Tibial nerve (tissue), 4 donors: Measurements from ENCODE around the gene DNAJB2. TPM values are rescaled to one million over a fixed set of nuclear protein-coding genes. Genes with fewer than 3 reads are reported as not detected.
A peak's percentile ranks its signal among the peaks of the same experiment; 100 is the strongest.

Experiments
- DNase-seq, 2 donors: peaks; one replicate each; pipeline ENCODE4 v3.0.0-alpha.2; 2019; ENCODE audit warnings: low spot score in 2 of 2
- H3K27ac ChIP-seq, 4 donors: fragments of 200-600 bp; sonication (generic) in 3 of 4; one replicate each; pipeline ENCODE4 v1.5.1; 2017 to 2019; ENCODE audit warnings: mild to moderate bottlenecking in 1 of 4
- H3K27me3 ChIP-seq, 2 donors: fragments of 200-600 bp; sonication (generic) in 1 of 2; one replicate each; pipeline versions ENCODE4 v1.5.1 to v1.6.0; 2017 to 2019
- H3K36me3 ChIP-seq, 3 donors: fragments of 200-600 bp; sonication (generic); one replicate each; pipeline ENCODE4 v1.5.1; 2018 to 2019
- H3K4me1 ChIP-seq, 4 donors: fragments of 200-600 bp; sonication (generic) in 3 of 4; one replicate each; pipeline ENCODE4 v1.5.1; 2017 to 2019
- H3K4me3 ChIP-seq, 4 donors: fragments of 200-600 bp; sonication (generic) in 3 of 4; one replicate each; pipeline ENCODE4 v1.5.1; 2017 to 2019; ENCODE audit warnings: mild to moderate bottlenecking in 1 of 4, moderate library complexity in 1 of 4
- H3K9me3 ChIP-seq, 4 donors: fragments of 200-600 bp; sonication (generic) in 3 of 4; one replicate each; pipeline ENCODE4 v1.5.1; 2017 to 2019
- CTCF ChIP-seq, 5 experiments: fragments of 200-600 bp in 3 of 5; fragments of 450-650 bp in 2 of 5; sonication (generic) in 3 of 5; IDR thresholded peaks; one replicate each; pipeline ENCODE4 v1.5.1; 2016 to 2019; ENCODE audit warnings: antibody characterized with exemption in 5 of 5, mild to moderate bottlenecking in 3 of 5, moderate library complexity in 2 of 5
- EP300 ChIP-seq, 2 donors: sonication (generic); formaldehyde crosslinking; IDR thresholded peaks; one replicate each; pipeline ENCODE4 v1.6.1; 2017; ENCODE audit warnings: antibody characterized with exemption in 2 of 2, mild to moderate bottlenecking in 1 of 2
- POLR2A ChIP-seq, 2 donors: fragments of 450-650 bp; IDR thresholded peaks; one replicate each; pipeline ENCODE4 v1.6.1; 2017; ENCODE audit warnings: antibody characterized with exemption in 2 of 2, mild to moderate bottlenecking in 2 of 2, moderate library complexity in 2 of 2
- WGBS, 2 donors: methylation state at CpG; one replicate each; pipeline ENCODE4 v1.1.5; 2018; 5-methylcytosine and 5-hydroxymethylcytosine counted together
- total RNA-seq, 4 donors: library from RNA; depleted of rRNA; stranded (reverse); fragments of >200 nt; gene quantifications; one replicate each; pipeline ENCODE4 v1.1.0, GENCODE V29; 2016

Gene DNAJB2
- total RNA-seq, result 100 to 1,000 TPM in 3 of 4 donors, 10 to 100 TPM in 1; 95.7 to 106 (median 102) TPM

GRCh38 chr2:219279151-219279915 lies at the start of gene DNAJB2:
Gene DNAJB2, plus strand, starts transcription at chr2:219279366. Its CDS starts 468 bp downstream, at chr2:219279834.
- WGBS, 2 donors, result 0% methylated on average over 8 to 40 of the region's 65 CpGs
- TF ChIP-seq CTCF (IDR thresholded peaks at IDR 0.05), result peak in 2 of 5 experiments; percentile 30 to 49
- TF ChIP-seq POLR2A (IDR thresholded peaks at IDR 0.05), result peak; percentile 90 to 95
- TF ChIP-seq EP300 (IDR thresholded peaks at IDR 0.05), result peak; percentile 98 to 99
- Histone ChIP-seq H3K4me3 (peak within 1 kb of the TSS; percentile 65 to 95 (median 84)), H3K27ac (peak within 1 kb of the TSS; percentile 94 to 100 (median 100)), H3K9me3 (no peaks in the 10 kb centered on the region), H3K27me3 (no peaks in the 10 kb centered on the region), H3K4me1 (peaks cover 0 to 59% (median 29%) of the 10 kb centered on the region in 4 donors), H3K36me3 (peaks cover 0 to 39% (median 0%) of the 10 kb centered on the region in 3 donors)
- peak; percentile 96 to 97 for DNase-seq

- Histone ChIP-seq H3K36me3 (peaks cover 0 to 56% (median 24%) of the 10 kb centered on the region in 3 donors), H3K4me1 (peaks cover 0 to 44% (median 17%) of the 10 kb centered on the region in 4 donors), H3K27ac (peak overlapping the region; percentile 82 to 99 (median 96)), H3K4me3 (peak overlapping the region; percentile 64 to 98 (median 87)), H3K9me3 (no peaks in the 10 kb centered on the region), H3K27me3 (no peaks in the 10 kb centered on the region)
- DNase-seq, result peak in 1 of 2 donors; percentile 39
- no peak for TF ChIP-seq EP300 (IDR thresholded peaks at IDR 0.05)
- no peak for TF ChIP-seq CTCF (IDR thresholded peaks at IDR 0.05)
- no peak for TF ChIP-seq POLR2A (IDR thresholded peaks at IDR 0.05)
- 1% methylated on average over 24 of the region's 24 CpGs for WGBS, 2 donors
These were observed 49.1 kb upstream of the DNAJB2 start for GRCh38 chr2:219230059-219230540.

GRCh38 chr2:219234331-219234730 lies 44.8 kb upstream of the DNAJB2 start:
- WGBS, 2 donors, result 85 to 89% methylated on average over 3 of the region's 3 CpGs
- Histone ChIP-seq H3K4me1 (peaks cover 0 to 25% (median 4%) of the 10 kb centered on the region in 4 donors), H3K27ac (no peak overlapping the region), H3K27me3 (no peaks in the 10 kb centered on the region), H3K4me3 (no peak overlapping the region), H3K36me3 (peaks cover 0 to 81% (median 35%) of the 10 kb centered on the region in 3 donors), H3K9me3 (no peaks in the 10 kb centered on the region)
- TF ChIP-seq CTCF (IDR thresholded peaks at IDR 0.05) (no peak), POLR2A (IDR thresholded peaks at IDR 0.05) (no peak), EP300 (IDR thresholded peaks at IDR 0.05) (no peak)
- DNase-seq, result no peak

- Histone ChIP-seq H3K36me3 (peaks cover 0 to 37% (median 0%) of the 10 kb centered on the region in 3 donors), H3K9me3 (no peaks in the 10 kb centered on the region), H3K4me3 (peak overlapping the region in 1 of 4 donors; percentile 28), H3K4me1 (peaks cover 0 to 25% (median 12%) of the 10 kb centered on the region in 4 donors), H3K27ac (peak overlapping the region in 1 of 4 donors; percentile 6), H3K27me3 (no peaks in the 10 kb centered on the region)
- TF ChIP-seq EP300 (IDR thresholded peaks at IDR 0.05) (peak in 1 of 2 donors; percentile 7), CTCF (IDR thresholded peaks at IDR 0.05) (no peak)
- WGBS, 2 donors, result 41 to 47% methylated on average over 28 of the region's 28 CpGs
- peak in 1 of 2 donors; percentile 5 for DNase-seq
These were observed 35.8 kb upstream of the DNAJB2 start for GRCh38 chr2:219243291-219243761.

GRCh38 chr2:219244789-219245147 lies 34.4 kb upstream of the DNAJB2 start:
- TF ChIP-seq POLR2A (IDR thresholded peaks at IDR 0.05), result no peak
- TF ChIP-seq CTCF (IDR thresholded peaks at IDR 0.05), result no peak
- no peak for TF ChIP-seq EP300 (IDR thresholded peaks at IDR 0.05)
- Histone ChIP-seq H3K9me3 (no peaks in the 10 kb centered on the region), H3K27me3 (no peaks in the 10 kb centered on the region), H3K4me1 (peaks cover 0 to 38% (median 22%) of the 10 kb centered on the region in 4 donors), H3K27ac (peak overlapping the region; percentile 93 to 97 (median 94)), H3K4me3 (peak overlapping the region; percentile 76 to 94 (median 80)), H3K36me3 (peaks cover 0 to 32% (median 0%) of the 10 kb centered on the region in 3 donors)
- no peak for DNase-seq
- WGBS, 2 donors, result 46% methylated on average over 6 of the region's 6 CpGs
